Progenitor cell of endocrine pancreas (in vitro differentiated cells): Measurements from ENCODE around the gene INSIG2. TPM values are rescaled to one million over a fixed set of nuclear protein-coding genes. Genes with fewer than 3 reads are reported as not detected.

Experiments
- DNase-seq: peaks from one replicate; pipeline ENCODE4 v3.0.0; 2021; ENCODE audit warnings: low spot score; ENCODE audit not compliant: unreplicated experiment
- H3K27ac Mint-ChIP-seq: 2 replicates; pipeline ENCODE4 v1.8.0; 2021; ENCODE audit warnings: mild to moderate bottlenecking, moderate library complexity, mixed read lengths
- H3K27me3 Mint-ChIP-seq: 2 replicates; pipeline ENCODE4 v1.8.0; 2021; ENCODE audit warnings: mixed read lengths
- H3K36me3 Mint-ChIP-seq: 2 replicates; pipeline ENCODE4 v1.8.0; 2022; ENCODE audit warnings: mixed read lengths; ENCODE audit not compliant: insufficient read depth
- H3K4me1 Mint-ChIP-seq: 2 replicates; pipeline ENCODE4 v1.8.0; 2021; ENCODE audit warnings: low read depth, mixed read lengths
- H3K4me3 Mint-ChIP-seq: 2 replicates; pipeline ENCODE4 v1.8.0; 2021; ENCODE audit warnings: low read depth, mild to moderate bottlenecking, moderate library complexity, mixed read lengths
- H3K9me3 Mint-ChIP-seq: 2 replicates; pipeline ENCODE4 v1.8.0; 2021; ENCODE audit warnings: low read depth, mixed read lengths
- CTCF ChIP-seq: fragments of 200-600 bp; sonication (generic); IDR thresholded peaks from one replicate; pipeline ENCODE4 v1.5.0; 2021; ENCODE audit warnings: antibody characterized with exemption, mild to moderate bottlenecking; ENCODE audit not compliant: unreplicated experiment
- long read RNA-seq: library from polyadenylated mRNA; unstranded; transcript quantifications from one replicate; pipeline ENCODE4 v2.0.0, GENCODE V29; 2020
- total RNA-seq: library from RNA; stranded (reverse); gene quantifications from 2 replicates; pipeline ENCODE4 v1.2.1, GENCODE V29; 2021

The INSIG2 gene
- total RNA-seq = 34.3 and 35.3 TPM in 2 replicates
- long read RNA-seq, transcript INSIG2-201 (6 exons, 2,590 nt) = major isoform, 58 of 92 reads
- long read RNA-seq, partial matches to known transcripts = 20 of 92 reads
- long read RNA-seq, other reads (novel, unspliced or antisense) = 12 of 92 reads

- H3K9me3 Mint-ChIP-seq = peaks cover 2% of the 10 kb centered on the region
Measured at GRCh38 chr2:118088051-118089024, at the start of gene INSIG2. INSIG2 (plus strand) TSS chr2:118088471; CDS start chr2:118096557, 8,086 bp downstream.

GRCh38 chr2:118040891-118041290, 47.4 kb upstream of the INSIG2 start:
- TF ChIP-seq CTCF = no peak
- no peak overlapping the region for H3K27ac Mint-ChIP-seq
- H3K27me3 Mint-ChIP-seq = peaks cover 40% of the 10 kb centered on the region
- no peak overlapping the region for H3K4me3 Mint-ChIP-seq
- peaks cover 6% of the 10 kb centered on the region for H3K9me3 Mint-ChIP-seq
- no peak for DNase-seq
- H3K36me3 Mint-ChIP-seq = no peaks in the 10 kb centered on the region
- H3K4me1 Mint-ChIP-seq = peaks cover 3% of the 10 kb centered on the region

More at GRCh38 chr2:118088051-118089024, at the start of gene INSIG2:
- DNase-seq = peak; percentile 93
- Mint-ChIP-seq H3K4me3 (peak within 1 kb of the TSS; percentile 93), H3K36me3 (peaks cover 2% of the 10 kb centered on the region), H3K4me1 (peaks cover 50% of the 10 kb centered on the region), H3K27ac (peak within 1 kb of the TSS; percentile 5), H3K27me3 (no peaks in the 10 kb centered on the region)
- TF ChIP-seq CTCF = no peak

GRCh38 chr2:118044103-118044716, 44.1 kb upstream of the INSIG2 start:
- H3K27ac Mint-ChIP-seq = no peak overlapping the region
- H3K27me3 Mint-ChIP-seq = peaks cover 34% of the 10 kb centered on the region
- DNase-seq = no peak
- H3K4me3 Mint-ChIP-seq = no peak overlapping the region
- no peak for TF ChIP-seq CTCF
- peaks cover 1% of the 10 kb centered on the region for H3K4me1 Mint-ChIP-seq
- H3K9me3 Mint-ChIP-seq = no peaks in the 10 kb centered on the region
- no peaks in the 10 kb centered on the region for H3K36me3 Mint-ChIP-seq

GRCh38 chr2:118044854-118045253, 43.4 kb upstream of the INSIG2 start:
- H3K27me3 Mint-ChIP-seq = peaks cover 29% of the 10 kb centered on the region
- TF ChIP-seq CTCF = no peak

GRCh38 chr2:118045286-118045685, 43.0 kb upstream of the INSIG2 start:
- Mint-ChIP-seq H3K4me3 (no peak overlapping the region), H3K9me3 (no peaks in the 10 kb centered on the region), H3K36me3 (no peaks in the 10 kb centered on the region), H3K27me3 (peaks cover 27% of the 10 kb centered on the region), H3K4me1 (peaks cover 2% of the 10 kb centered on the region), H3K27ac (no peak overlapping the region)
- no peak for DNase-seq
- no peak for TF ChIP-seq CTCF

More at GRCh38 chr2:118044854-118045253, 43.4 kb upstream of the INSIG2 start:
- peaks cover 1% of the 10 kb centered on the region for H3K4me1 Mint-ChIP-seq
- no peak for DNase-seq
- no peak overlapping the region for H3K27ac Mint-ChIP-seq
- no peak overlapping the region for H3K4me3 Mint-ChIP-seq
- H3K36me3 Mint-ChIP-seq = no peaks in the 10 kb centered on the region
- no peaks in the 10 kb centered on the region for H3K9me3 Mint-ChIP-seq
